H7 (cell line): ENCODE measurements around the gene ST6GAL2. TPM values are rescaled to one million over a fixed set of nuclear protein-coding genes. Genes with fewer than 3 reads are reported as not detected.

Experiments
- DNase-seq: peaks from one replicate; pipeline ENCODE4 v3.0.0; 2012
- H3K27me3 ChIP-seq: 2 replicates; pipeline ENCODE4 v1.6.0; 2011; ENCODE audit warnings: mild to moderate bottlenecking, low read length; ENCODE audit not compliant: control insufficient read depth, insufficient read depth
- H3K36me3 ChIP-seq: replicated peaks from 2 replicates; pipeline ENCODE4 v1.5.1; 2011; ENCODE audit warnings: low read length; ENCODE audit not compliant: control insufficient read depth, insufficient read depth
- H3K4me3 ChIP-seq: 2 replicates; pipeline ENCODE4 v1.5.1; 2011; ENCODE audit warnings: low read depth, mild to moderate bottlenecking, control low read depth, low read length, moderate library complexity; ENCODE audit not compliant: insufficient read depth
- total RNA-seq: library from RNA; depleted of rRNA; stranded (reverse); fragments of >200 nt; shearing (Covaris generic); gene quantifications from 2 replicates; pipeline ENCODE4 v1.2.3, GENCODE V29; 2014

Gene ST6GAL2
- total RNA-seq, 1 experiment from 2014 or later: 13.1 TPM

DNA sequence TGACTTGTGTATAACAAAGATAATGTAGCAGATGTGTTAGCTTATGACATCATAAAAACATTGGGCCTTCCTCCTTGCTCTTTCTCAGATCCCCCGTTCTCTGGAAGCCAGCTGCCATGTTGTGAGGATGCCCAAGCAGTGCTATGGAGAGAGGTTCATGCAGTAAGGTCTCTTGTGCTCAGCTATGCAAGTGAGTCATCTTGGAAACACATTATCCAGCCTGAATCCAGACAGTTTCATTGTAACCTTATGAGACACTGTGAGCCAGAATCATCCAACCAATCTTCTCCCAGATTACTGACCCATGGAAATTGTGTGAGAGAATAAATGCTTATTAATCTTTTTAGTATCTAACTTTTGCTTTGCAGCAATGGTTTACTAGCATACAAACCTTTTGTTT is 60.8 kb downstream of the ST6GAL2 start:
- Histone ChIP-seq H3K27me3 (no peaks in the 10 kb centered on the region), H3K4me3 (no peak overlapping the region), H3K36me3 (no peaks in the 10 kb centered on the region; the same call in 1 of the 2 replicates)
- DNase-seq: no peak

GRCh38 chr2:106816974-106817373 is 69.0 kb downstream of the ST6GAL2 start:
- no peak for DNase-seq
- H3K36me3 ChIP-seq: no peaks in the 10 kb centered on the region; the same call in 1 of the 2 replicates
- no peak overlapping the region for H3K4me3 ChIP-seq
- H3K27me3 ChIP-seq: no peaks in the 10 kb centered on the region

DNA sequence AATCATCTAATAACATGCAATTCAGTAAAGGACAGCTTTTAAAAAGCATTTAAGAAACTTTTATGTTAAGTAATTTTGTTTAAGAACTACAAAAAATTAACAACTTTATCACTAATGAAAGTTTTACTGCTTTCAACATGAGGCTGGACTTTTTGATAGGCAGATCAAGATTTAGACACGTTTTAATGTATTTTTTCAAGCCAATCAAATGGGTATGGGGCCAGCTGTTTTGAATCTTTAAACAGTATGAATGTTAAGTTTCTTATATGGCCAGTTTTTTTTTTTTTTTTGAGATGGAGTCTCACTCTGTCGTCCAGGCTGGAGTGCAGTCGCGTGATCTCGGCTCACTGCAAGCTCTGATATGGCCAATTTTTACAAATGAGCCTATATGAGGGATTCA is 73.1 kb downstream of the ST6GAL2 start:
- no peaks in the 10 kb centered on the region for H3K27me3 ChIP-seq
- no peak overlapping the region for H3K4me3 ChIP-seq
- DNase-seq: no peak
- no peaks in the 10 kb centered on the region; the same call in 1 of the 2 replicates for H3K36me3 ChIP-seq

DNA sequence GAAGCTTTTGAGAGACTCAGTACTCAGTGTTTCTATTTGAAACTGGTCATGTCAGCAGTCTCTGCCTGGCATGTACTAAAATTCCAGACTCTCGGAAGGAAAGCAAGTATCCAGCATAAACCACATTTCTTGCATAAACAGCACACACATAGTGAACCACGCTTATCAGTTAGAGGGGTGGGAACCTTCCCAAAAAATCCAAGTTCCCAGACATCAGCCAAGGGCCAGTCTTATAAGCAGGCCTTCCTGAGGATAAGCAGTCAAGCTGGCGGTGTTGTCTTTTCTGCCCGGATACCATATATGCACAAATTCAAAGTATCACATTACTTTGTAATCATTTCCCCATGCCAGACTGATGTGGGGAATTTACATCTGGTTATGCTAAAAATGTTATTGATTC is 73.6 kb downstream of the ST6GAL2 start:
- Histone ChIP-seq H3K36me3 (no peaks in the 10 kb centered on the region; the same call in 1 of the 2 replicates), H3K4me3 (no peak overlapping the region), H3K27me3 (no peaks in the 10 kb centered on the region)
- DNase-seq: no peak

DNA sequence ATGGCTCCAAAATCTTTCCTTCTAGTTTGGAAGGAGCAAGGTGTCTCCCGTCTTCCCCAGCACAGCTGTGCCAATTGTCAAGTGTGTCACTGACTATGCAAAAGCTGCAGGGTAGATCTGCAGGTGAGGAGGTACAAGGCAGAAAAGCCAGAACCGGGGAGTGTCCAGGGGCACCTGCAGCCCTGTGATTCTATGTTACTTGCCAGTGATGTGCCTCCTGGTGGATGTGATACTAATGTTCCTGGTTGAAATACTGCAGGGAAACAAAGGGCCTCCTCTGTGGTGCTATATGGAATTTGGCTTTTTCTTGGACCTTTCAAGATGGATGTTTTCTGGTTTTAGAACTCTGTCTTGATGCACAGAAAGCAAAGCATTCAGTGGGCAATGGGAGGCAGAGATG is 80.3 kb downstream of the ST6GAL2 start:
- DNase-seq: peak; percentile 19
- H3K4me3 ChIP-seq: no peak overlapping the region
- H3K36me3 ChIP-seq: no peaks in the 10 kb centered on the region
- H3K27me3 ChIP-seq: no peaks in the 10 kb centered on the region

- H3K4me3 ChIP-seq: no peak overlapping the region
- no peaks in the 10 kb centered on the region for H3K27me3 ChIP-seq
- no peaks in the 10 kb centered on the region for H3K36me3 ChIP-seq
- no peak for DNase-seq
These were observed 81.8 kb downstream of the ST6GAL2 start for GRCh38 chr2:106804161-106804560.

DNA sequence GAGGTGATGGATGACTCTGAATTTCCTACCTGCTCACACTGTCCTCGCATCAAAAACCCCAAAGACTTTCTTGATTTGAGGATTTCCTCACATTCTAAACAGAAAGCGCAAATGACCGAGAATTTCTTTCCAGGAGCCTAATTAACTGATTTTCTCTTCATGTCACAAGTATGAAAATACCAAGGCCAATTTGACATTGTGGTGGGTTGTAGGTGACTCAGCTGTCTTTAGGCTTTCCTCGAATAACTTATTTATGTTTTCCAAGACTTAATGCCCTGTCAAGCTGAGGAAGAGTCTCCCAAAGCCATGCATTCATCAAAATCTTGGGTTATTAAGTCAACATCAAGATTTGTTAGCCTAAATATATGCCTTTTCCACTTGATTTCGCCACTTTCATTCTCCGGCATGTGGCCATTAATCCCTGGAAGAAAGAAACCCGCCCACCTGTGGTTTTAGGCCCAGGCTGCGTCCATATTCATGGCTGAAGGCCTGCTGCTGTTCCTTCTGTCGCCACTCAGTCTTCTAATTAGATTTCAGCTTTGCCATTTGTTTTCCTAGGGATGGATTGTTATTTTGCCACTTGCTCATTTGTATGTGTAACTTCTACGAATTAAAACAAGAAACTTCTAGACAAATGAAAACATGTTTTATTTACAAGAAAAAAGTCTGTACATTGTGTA is 84.9 kb downstream of the ST6GAL2 start:
- no peaks in the 10 kb centered on the region for H3K36me3 ChIP-seq
- DNase-seq: peak; percentile 62

GRCh38 chr2:106800180-106800579 is 85.8 kb downstream of the ST6GAL2 start:
- H3K27me3 ChIP-seq: no peaks in the 10 kb centered on the region
- DNase-seq: no peak
- H3K4me3 ChIP-seq: no peak overlapping the region
- H3K36me3 ChIP-seq: no peaks in the 10 kb centered on the region

More for the DNA sequence above, 84.9 kb downstream of the ST6GAL2 start:
- no peak overlapping the region for H3K4me3 ChIP-seq
- H3K27me3 ChIP-seq: no peaks in the 10 kb centered on the region

DNA sequence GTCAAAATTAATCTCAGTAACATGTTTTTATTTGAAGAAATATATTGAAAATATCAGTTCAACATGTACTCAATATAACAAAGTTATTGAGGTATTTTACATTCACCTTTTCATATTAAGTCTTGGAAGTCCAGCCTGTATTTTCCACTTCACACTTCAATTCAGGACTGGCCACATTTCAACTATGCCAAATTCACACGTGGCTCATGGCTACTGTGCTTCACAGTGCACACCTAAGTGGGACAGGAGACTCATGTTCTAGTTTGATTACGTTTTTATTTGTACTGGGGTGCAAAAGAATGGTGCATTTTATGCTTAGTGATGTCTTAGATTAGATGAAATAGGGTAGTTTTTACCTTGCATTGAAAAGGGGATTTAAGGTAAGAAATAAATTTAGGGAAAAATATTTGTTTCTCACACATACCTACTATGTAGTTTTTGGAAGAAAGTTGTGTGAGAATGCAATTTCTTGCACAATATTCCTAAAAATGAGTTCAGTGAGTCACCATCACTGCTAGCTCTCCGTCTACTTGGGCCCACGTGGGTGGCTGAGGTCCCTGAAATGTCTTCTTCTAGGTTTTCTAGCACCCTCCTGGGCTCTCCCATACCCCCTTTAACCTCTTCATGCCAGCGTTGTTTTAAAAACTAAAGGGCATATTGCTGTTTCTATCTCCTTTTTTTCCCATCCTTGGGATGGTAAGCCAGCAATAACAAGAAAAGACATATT is 87.0 kb downstream of the ST6GAL2 start:
- no peak for DNase-seq

DNA sequence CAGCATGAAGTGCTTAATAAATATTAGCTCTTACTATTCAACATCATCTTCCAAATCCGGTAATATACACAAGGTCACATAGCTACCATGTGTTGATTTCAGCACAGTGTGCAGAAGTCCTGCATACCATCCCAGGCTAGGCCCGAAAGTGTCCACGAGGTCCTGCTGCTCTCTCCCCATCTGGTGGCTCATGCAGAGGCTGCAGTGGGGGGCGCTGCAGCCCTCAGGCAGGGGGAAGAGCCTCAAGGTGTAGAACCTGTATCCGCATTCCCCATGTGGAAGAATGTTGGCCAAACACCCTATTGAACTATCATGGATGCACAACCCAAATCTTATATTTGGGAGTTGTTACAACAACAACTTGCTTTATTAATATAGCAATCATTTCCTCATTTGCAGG is 88.5 kb downstream of the ST6GAL2 start:
- no peaks in the 10 kb centered on the region for H3K27me3 ChIP-seq
- H3K4me3 ChIP-seq: no peak overlapping the region
- H3K36me3 ChIP-seq: no peaks in the 10 kb centered on the region
- peak; percentile 14 for DNase-seq

More for the DNA sequence above, 87.0 kb downstream of the ST6GAL2 start:
- no peaks in the 10 kb centered on the region for H3K36me3 ChIP-seq
- H3K4me3 ChIP-seq: no peak overlapping the region
- H3K27me3 ChIP-seq: no peaks in the 10 kb centered on the region

DNA sequence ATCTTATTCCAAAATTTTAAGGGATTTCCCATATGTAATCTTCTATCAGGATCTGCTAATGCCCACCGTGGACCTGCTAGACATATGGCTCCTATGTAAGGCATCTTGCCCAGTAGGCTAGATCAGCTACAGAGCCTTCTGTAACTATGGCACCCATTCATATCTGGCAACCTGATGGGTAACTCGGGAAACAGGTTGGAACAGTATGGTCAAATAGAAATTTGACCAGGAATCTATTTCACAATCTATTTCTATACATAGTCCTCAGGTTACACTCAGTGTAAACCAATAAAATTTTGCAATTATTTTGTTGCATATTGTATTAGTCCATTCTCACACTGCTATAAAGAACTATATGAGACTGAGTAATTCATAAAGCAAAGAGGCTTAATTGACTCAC is 93.3 kb downstream of the ST6GAL2 start:
- no peak for DNase-seq
- Histone ChIP-seq H3K27me3 (no peaks in the 10 kb centered on the region), H3K36me3 (no peaks in the 10 kb centered on the region), H3K4me3 (no peak overlapping the region)

- no peak for DNase-seq
- Histone ChIP-seq H3K36me3 (no peaks in the 10 kb centered on the region), H3K27me3 (no peaks in the 10 kb centered on the region), H3K4me3 (no peak overlapping the region)
These were observed 96.8 kb downstream of the ST6GAL2 start for GRCh38 chr2:106789185-106789584.

GRCh38 chr2:106782681-106783080 is 103.3 kb downstream of the ST6GAL2 start:
- Histone ChIP-seq H3K36me3 (no peaks in the 10 kb centered on the region), H3K27me3 (no peaks in the 10 kb centered on the region)
- no peak for DNase-seq

DNA sequence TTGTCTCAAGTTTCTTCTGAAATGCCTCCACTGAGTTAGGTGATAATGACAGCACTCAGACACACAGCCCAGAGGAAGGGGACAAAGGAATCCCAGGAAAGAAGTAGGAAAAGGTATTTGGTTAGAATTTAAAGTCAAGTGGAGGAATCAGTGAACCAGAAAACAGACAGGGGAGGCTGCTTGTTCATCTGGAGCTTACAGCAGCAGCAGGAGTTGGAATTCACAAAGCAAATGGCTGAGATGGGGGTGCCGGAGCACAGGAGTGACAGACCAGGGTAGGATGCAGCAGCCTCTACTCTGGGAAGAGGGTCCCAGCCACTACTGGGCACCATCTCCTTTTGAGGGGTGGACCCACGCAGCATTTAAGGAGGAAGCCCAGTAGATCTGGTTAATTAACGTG is 104.8 kb downstream of the ST6GAL2 start:
- Histone ChIP-seq H3K27me3 (no peaks in the 10 kb centered on the region), H3K36me3 (no peaks in the 10 kb centered on the region), H3K4me3 (no peak overlapping the region)
- DNase-seq: no peak

More at GRCh38 chr2:106782681-106783080, 103.3 kb downstream of the ST6GAL2 start:
- no peak overlapping the region for H3K4me3 ChIP-seq

- no peak for DNase-seq
- Histone ChIP-seq H3K4me3 (no peak overlapping the region), H3K36me3 (no peaks in the 10 kb centered on the region), H3K27me3 (no peaks in the 10 kb centered on the region)
These were observed 114.2 kb downstream of the ST6GAL2 start for GRCh38 chr2:106771811-106772210.
